GM12878 (cell line): Measurements from ENCODE around the gene DEK. TPM values are rescaled to one million over a fixed set of nuclear protein-coding genes. Genes with fewer than 3 reads are reported as not detected.
A peak's percentile ranks its signal among the peaks of the same experiment; 100 is the strongest.

Source experiments
- BCL3 ChIP-seq: IDR thresholded peaks from 2 replicates; pipeline ENCODE4 v1.6.1; 2011; ENCODE audit warnings: borderline replicate concordance, low read depth, mild to moderate bottlenecking, moderate library complexity, low read length; ENCODE audit not compliant: insufficient read depth, poor library complexity, severe bottlenecking
- CBX5 ChIP-seq: sonication (generic); IDR thresholded peaks from 2 replicates; pipeline ENCODE4 v1.6.1; 2016; ENCODE audit warnings: low read depth, moderate library complexity, mild to moderate bottlenecking, inconsistent platforms
- CTCF ChIP-seq, 3 experiments: IDR thresholded peaks in 2 of 3; conservative IDR thresholded peaks in 1 of 3; 2 replicates each; pipeline ENCODE4 v1.5.1; 2011; ENCODE audit warnings: low read depth in 3 of 3, low read length in 3 of 3, mild to moderate bottlenecking in 3 of 3, control low read depth in 2 of 3, moderate library complexity in 2 of 3, inconsistent platforms in 1 of 3, mixed read lengths in 1 of 3; ENCODE audit not compliant: control insufficient read depth in 2 of 3, insufficient read depth in 1 of 3; ENCODE audit errors: extremely low read depth in 1 of 3
- DPF2 ChIP-seq: fragments of 450-650 bp; IDR thresholded peaks from 2 replicates; pipeline ENCODE4 v1.6.1; 2017; ENCODE audit warnings: mild to moderate bottlenecking
- EED ChIP-seq: sonication (generic); IDR thresholded peaks from 2 replicates; pipeline ENCODE4 v1.6.1; 2016; ENCODE audit warnings: antibody characterized with exemption, low read depth
- EGR1 ChIP-seq, 2 experiments: IDR thresholded peaks; 1 replicate in 1 of 2; 2 replicates in 1 of 2; pipeline ENCODE4 v1.6.1; 2011 to 2012; ENCODE audit warnings: low read depth in 2 of 2, low read length in 2 of 2, borderline replicate concordance in 1 of 2, mild to moderate bottlenecking in 1 of 2, moderate library complexity in 1 of 2
- EZH2 ChIP-seq: IDR thresholded peaks from 2 replicates; pipeline ENCODE4 v1.6.1; 2012; ENCODE audit warnings: low read depth, mild to moderate bottlenecking, control low read depth, inconsistent platforms, low read length, borderline replicate concordance; ENCODE audit not compliant: control insufficient read depth
- FOXK2 ChIP-seq: fragments of 450-650 bp; IDR thresholded peaks from 2 replicates; pipeline ENCODE4 v1.6.1; 2017; ENCODE audit warnings: mild to moderate bottlenecking, moderate library complexity
- GABPA ChIP-seq: IDR thresholded peaks from 2 replicates; pipeline ENCODE4 v1.6.1; 2014; ENCODE audit warnings: antibody characterized with exemption, low read depth, mild to moderate bottlenecking, inconsistent platforms
- HDAC6 ChIP-seq: fragments of 200-600 bp; sonication (generic); IDR thresholded peaks from one replicate; pipeline ENCODE4 v1.8.0; 2017; ENCODE audit warnings: antibody characterized with exemption; ENCODE audit not compliant: unreplicated experiment
- HDGF ChIP-seq: fragments of 450-650 bp; IDR thresholded peaks from 2 replicates; pipeline ENCODE4 v1.6.1; 2016; ENCODE audit warnings: antibody characterized with exemption
- IKZF2 ChIP-seq, 2 experiments: fragments of 450-650 bp; IDR thresholded peaks; 2 replicates each; pipeline ENCODE4 v1.6.1; 2017; ENCODE audit warnings: mild to moderate bottlenecking in 2 of 2, moderate library complexity in 2 of 2
- KAT2A ChIP-seq: conservative IDR thresholded peaks from 2 replicates; pipeline ENCODE4 v1.6.1; 2011; ENCODE audit warnings: low read depth, low read length; ENCODE audit not compliant: control insufficient read depth
- NFIC ChIP-seq: IDR thresholded peaks from 2 replicates; pipeline ENCODE4 v1.6.1; 2012; ENCODE audit warnings: low read depth, mild to moderate bottlenecking, inconsistent platforms, low read length, moderate library complexity
- PKNOX1 ChIP-seq: fragments of 450-650 bp; IDR thresholded peaks from 2 replicates; pipeline ENCODE4 v1.6.1; 2016; ENCODE audit warnings: mild to moderate bottlenecking
- POLR2AphosphoS2 ChIP-seq: IDR thresholded peaks from 2 replicates; pipeline ENCODE4 v1.6.1; 2011; ENCODE audit warnings: low read depth, mild to moderate bottlenecking, low read length, improper control_type of control experiment, moderate library complexity
- RFX5 ChIP-seq: IDR thresholded peaks from 2 replicates; pipeline ENCODE4 v1.6.1; 2011; ENCODE audit warnings: low read depth, low read length, improper control_type of control experiment
- SIN3A ChIP-seq: IDR thresholded peaks from 2 replicates; pipeline ENCODE4 v1.6.1; 2012; ENCODE audit warnings: low read depth, low read length, improper control_type of control experiment
- SPI1 ChIP-seq: IDR thresholded peaks from 2 replicates; pipeline ENCODE4 v1.6.1; 2011; ENCODE audit warnings: low read depth, mild to moderate bottlenecking, low read length, moderate library complexity, borderline replicate concordance; ENCODE audit not compliant: insufficient read depth
- SREBF2 ChIP-seq: IDR thresholded peaks from 2 replicates; pipeline ENCODE4 v1.6.1; 2012; ENCODE audit warnings: mild to moderate bottlenecking, low read length
- TAF1 ChIP-seq: IDR thresholded peaks from 2 replicates; pipeline ENCODE4 v1.6.1; 2011; ENCODE audit warnings: mild to moderate bottlenecking, low read depth, low read length, borderline replicate concordance
- YY1 ChIP-seq: IDR thresholded peaks from 2 replicates; pipeline ENCODE4 v1.6.1; 2011; ENCODE audit warnings: low read depth, mild to moderate bottlenecking, low read length
- ZBED1 ChIP-seq: IDR thresholded peaks from 2 replicates; pipeline ENCODE4 v1.6.1; 2016; ENCODE audit warnings: borderline replicate concordance
- ZBTB4 ChIP-seq: fragments of 450-650 bp; formaldehyde crosslinking; IDR thresholded peaks from 2 replicates; pipeline ENCODE4 v1.4.0; 2022; ENCODE audit warnings: mild to moderate bottlenecking, moderate library complexity
- polyA plus RNA-seq, 11 experiments: library from polyadenylated mRNA; depleted of rRNA in 4 of 11; unstranded in 6 of 11; stranded (reverse) in 5 of 11; fragments of >200 nt; fragmentation: Nextera tagmentation in 4 of 11; fragmentation: Illumina TruSeq in 1 of 11; extraction: Ambion mirVana in 4 of 11; extraction: Trizol in 1 of 11; gene quantifications; 1 replicate in 1 of 11; 2 replicates in 10 of 11; pipeline versions ENCODE4 v1.2.1 to v1.2.3, GENCODE V29; 2011 to 2016; ENCODE audit warnings: inconsistent platforms in 2 of 11, missing spikeins in 2 of 11, low read depth in 1 of 11
- total RNA-seq, 4 experiments: library from RNA; depleted of rRNA in 3 of 4; stranded (reverse); fragments of >200 nt in 3 of 4; fragmentation: Illumina TruSeq in 1 of 4; extraction: Trizol in 1 of 4; gene quantifications; 2 replicates each; pipeline versions ENCODE4 v1.2.1 to v1.2.3, GENCODE V29; 2013 to 2021

DEK gene
- total and polyA plus RNA-seq, 10 of the 15 experiments (the other 5 are each of a cell fraction or from before 2014, with no cell fraction given): 111 to 346 (median 196) TPM

- peak; percentile 21 for TF ChIP-seq BCL3
- TF ChIP-seq FOXK2: no peak
- peak; percentile 97 for TF ChIP-seq NFIC
- TF ChIP-seq KAT2A: no peak
- TF ChIP-seq PKNOX1: no peak; the same call in 1 of the 2 replicates
- TF ChIP-seq IKZF2 (IDR thresholded peaks at IDR 0.05): peak; percentile 95 to 97
- no peak for TF ChIP-seq ZBTB4 (CRISPR knock-in tag)
- TF ChIP-seq CBX5: 0 out of 2 replicates have a peak, but pooled peaks have one; percentile 24
- TF ChIP-seq EED: peak; percentile 97
- TF ChIP-seq EGR1 (IDR thresholded peaks at IDR 0.05; ENCODE audit: borderline replicate concordance in 1 of 2, low read depth in 2 of 2, low read length in 2 of 2): no peak
- TF ChIP-seq RFX5: no peak
- no peak for TF ChIP-seq POLR2AphosphoS2
- no peak for TF ChIP-seq HDAC6
- TF ChIP-seq ZBED1: peak; percentile 89
- TF ChIP-seq SREBF2: no peak
- TF ChIP-seq YY1: no peak
- TF ChIP-seq HDGF: 0 out of 2 replicates have a peak, but pooled peaks have one; percentile 20
- 0 out of 2 replicates have a peak, but pooled peaks have one; percentile 35 for TF ChIP-seq GABPA
- TF ChIP-seq DPF2: peak; percentile 90
- no peak for TF ChIP-seq EZH2
- TF ChIP-seq SPI1: peak; percentile 96
- no peak for TF ChIP-seq SIN3A
- TF ChIP-seq TAF1: no peak
- no peak; a peak in 1 of 6 replicates for TF ChIP-seq CTCF (IDR thresholded peaks at IDR 0.05 in 2 of 3, conservative IDR thresholded peaks at IDR 0.05 in 1 of 3; ENCODE audit: control insufficient read depth in 2 of 3, extremely low read depth in 1 of 3, insufficient read depth in 1 of 3, low read depth in 3 of 3, low read length in 3 of 3)
Measured at GRCh38 chr6:18260448-18261106, 3.8 kb downstream of the DEK start (continued).
